Muscle layer of colon (tissue), 2 donors: ENCODE data around the gene EPX.

Experiments
- H3K27ac ChIP-seq: one replicate; pipeline ENCODE4 v1.7.0; 2013; ENCODE audit warnings: low read depth, mild to moderate bottlenecking, low read length, moderate library complexity
- H3K27me3 ChIP-seq, 2 donors: one replicate each; pipeline ENCODE4 v1.7.0; 2013; ENCODE audit warnings: low read length in 2 of 2, mild to moderate bottlenecking in 2 of 2; ENCODE audit not compliant: insufficient read depth in 2 of 2, control insufficient read depth in 1 of 2
- H3K36me3 ChIP-seq: one replicate; pipeline ENCODE4 v1.7.0; 2013; ENCODE audit warnings: mild to moderate bottlenecking, low read length; ENCODE audit not compliant: insufficient read depth
- H3K4me1 ChIP-seq: one replicate; pipeline ENCODE4 v1.7.0; 2013; ENCODE audit warnings: mild to moderate bottlenecking, low read length; ENCODE audit not compliant: insufficient read depth
- H3K4me3 ChIP-seq, 2 donors: one replicate each; pipeline ENCODE4 v1.7.0; 2013; ENCODE audit warnings: low read length in 2 of 2, low read depth in 1 of 2, mild to moderate bottlenecking in 1 of 2, moderate library complexity in 1 of 2
- H3K9ac ChIP-seq: one replicate; pipeline ENCODE4 v1.7.0; 2013; ENCODE audit warnings: low read length
- H3K9me3 ChIP-seq: one replicate; pipeline ENCODE4 v1.7.0; 2013; ENCODE audit warnings: mild to moderate bottlenecking, low read length
- donor health status: abdominal sarcoma.
- donor health status: Adenocarcinoma of cecum.

EPX gene

DNA sequence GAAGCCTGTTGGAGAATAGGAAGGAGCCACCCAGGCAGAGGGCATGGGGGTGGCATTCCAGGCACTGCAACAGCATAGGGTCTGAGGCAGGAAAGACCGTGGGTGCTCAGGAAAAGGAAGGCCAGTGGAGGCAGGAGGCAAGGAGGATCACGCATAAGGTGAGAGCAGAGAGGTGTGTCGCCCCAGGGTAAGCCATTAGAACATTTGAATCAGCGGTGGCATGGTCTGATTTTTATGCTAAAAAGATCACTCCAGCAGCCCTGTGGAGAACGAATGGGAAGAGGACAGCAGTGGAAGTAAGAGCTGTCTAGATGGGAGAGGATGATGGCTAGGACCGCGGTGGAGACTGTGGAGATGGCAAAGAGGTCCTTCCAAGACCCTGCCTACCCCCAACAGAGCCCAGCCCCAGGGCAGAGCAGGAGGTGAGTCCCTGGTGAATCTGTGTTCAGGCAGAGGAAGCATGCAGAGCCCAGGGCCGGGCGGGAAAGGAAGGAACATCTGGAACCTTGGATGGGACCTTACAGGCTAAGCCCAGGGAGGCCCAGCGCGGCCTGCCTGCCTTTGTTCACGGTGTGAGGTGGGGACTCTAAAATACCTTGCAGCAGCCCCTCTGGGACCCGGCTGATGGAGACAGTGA, 53.7 kb downstream of the EPX start:
- Histone ChIP-seq H3K4me3 (no peak overlapping the region), H3K27me3 (peaks cover 5 to 24% of the 10 kb centered on the region in 2 donors), H3K36me3 (no peaks in the 10 kb centered on the region), H3K9me3 (no peaks in the 10 kb centered on the region), H3K9ac (no peak overlapping the region), H3K27ac (no peak overlapping the region), H3K4me1 (no peaks in the 10 kb centered on the region)

DNA sequence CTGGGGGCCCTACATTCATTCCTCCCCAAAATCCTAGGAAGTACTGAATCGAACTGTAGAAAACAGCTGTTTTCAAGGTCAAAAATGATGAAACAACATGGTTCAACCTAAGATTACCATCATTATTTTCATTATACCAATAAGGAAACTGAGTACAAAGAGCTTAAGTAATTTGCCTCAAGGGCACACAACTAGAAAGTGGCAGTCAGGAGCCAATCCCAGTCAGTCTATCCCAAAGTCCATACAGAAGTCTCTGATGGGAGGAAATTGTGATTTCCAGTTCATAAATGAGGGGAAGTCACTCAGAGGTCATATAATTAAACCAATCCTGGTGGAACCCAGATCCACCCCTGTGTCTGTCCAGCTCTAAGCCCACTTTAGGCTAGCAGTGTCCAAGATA, 54.3 kb downstream of the EPX start:
- Histone ChIP-seq H3K9me3 (no peaks in the 10 kb centered on the region), H3K4me1 (no peaks in the 10 kb centered on the region), H3K27me3 (peaks cover 5 to 19% of the 10 kb centered on the region in 2 donors), H3K27ac (no peak overlapping the region), H3K4me3 (no peak overlapping the region), H3K9ac (no peak overlapping the region), H3K36me3 (no peaks in the 10 kb centered on the region)

DNA sequence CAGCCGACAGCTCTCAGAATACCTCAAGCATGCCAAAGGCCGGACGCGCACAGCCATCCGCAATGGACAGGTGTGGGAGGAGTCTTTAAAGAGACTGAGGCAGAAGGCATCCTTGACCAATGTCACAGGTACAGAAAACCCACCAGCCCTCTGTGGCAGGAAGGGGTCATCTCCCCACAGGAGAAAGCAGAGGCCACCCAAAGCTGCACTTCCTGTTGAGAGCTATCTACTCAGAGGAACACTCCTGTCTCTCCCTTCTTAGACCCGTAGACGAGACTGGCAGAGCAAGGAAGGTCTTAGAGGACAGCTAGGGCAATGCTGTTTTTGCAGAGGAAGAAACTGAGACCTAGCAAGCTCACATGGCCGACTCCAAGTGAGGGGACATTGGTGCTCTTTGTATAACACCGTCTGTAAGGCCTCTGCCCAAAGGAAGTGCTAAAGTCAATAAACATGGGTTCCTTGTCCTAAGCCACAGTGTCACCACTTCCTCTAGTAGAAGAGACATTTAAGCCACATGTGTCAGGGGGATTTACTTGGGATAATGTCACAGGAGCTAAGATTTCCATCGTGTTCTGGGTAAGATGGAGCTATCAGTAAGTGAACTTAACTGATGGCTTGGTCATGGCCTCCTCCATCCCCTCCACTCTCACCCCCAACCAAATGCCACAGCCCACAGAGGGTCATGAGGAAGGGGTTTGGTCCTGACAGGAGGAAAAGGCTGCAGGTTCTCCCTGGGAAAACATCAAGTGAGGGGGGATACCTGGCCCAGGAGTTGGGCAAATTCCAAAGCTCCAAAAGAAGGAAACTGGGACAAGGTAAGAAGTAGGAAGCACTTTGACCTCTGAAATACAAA, 55.2 kb downstream of the EPX start:
- H3K27ac ChIP-seq = no peak overlapping the region
- no peak overlapping the region for H3K4me3 ChIP-seq
- H3K9me3 ChIP-seq = no peaks in the 10 kb centered on the region
- H3K36me3 ChIP-seq = no peaks in the 10 kb centered on the region
- no peaks in the 10 kb centered on the region for H3K4me1 ChIP-seq
- no peak overlapping the region for H3K9ac ChIP-seq
- peaks cover 2 to 22% of the 10 kb centered on the region in 2 donors for H3K27me3 ChIP-seq

DNA sequence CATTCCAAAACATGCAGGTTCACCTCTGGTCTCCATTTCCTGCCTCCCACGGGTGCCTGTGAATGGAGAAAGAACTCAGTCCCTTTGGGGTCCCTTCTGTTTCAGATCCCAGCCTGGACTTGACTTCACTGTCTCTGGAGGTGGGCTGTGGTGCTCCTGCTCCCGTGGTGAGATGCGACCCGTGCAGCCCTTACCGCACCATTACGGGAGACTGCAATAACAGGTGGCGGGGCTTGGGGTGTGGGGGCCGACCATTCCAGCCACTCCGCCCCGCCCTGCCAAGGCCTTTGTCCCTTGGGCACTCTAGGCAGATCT, 56.4 kb downstream of the EPX start:
- Histone ChIP-seq H3K36me3 (no peaks in the 10 kb centered on the region), H3K4me1 (no peaks in the 10 kb centered on the region), H3K27me3 (peaks cover 0 to 22% of the 10 kb centered on the region in 2 donors), H3K9me3 (no peaks in the 10 kb centered on the region), H3K27ac (no peak overlapping the region), H3K4me3 (peak overlapping the region in 1 of 2 donors; percentile 58), H3K9ac (no peak overlapping the region)

DNA sequence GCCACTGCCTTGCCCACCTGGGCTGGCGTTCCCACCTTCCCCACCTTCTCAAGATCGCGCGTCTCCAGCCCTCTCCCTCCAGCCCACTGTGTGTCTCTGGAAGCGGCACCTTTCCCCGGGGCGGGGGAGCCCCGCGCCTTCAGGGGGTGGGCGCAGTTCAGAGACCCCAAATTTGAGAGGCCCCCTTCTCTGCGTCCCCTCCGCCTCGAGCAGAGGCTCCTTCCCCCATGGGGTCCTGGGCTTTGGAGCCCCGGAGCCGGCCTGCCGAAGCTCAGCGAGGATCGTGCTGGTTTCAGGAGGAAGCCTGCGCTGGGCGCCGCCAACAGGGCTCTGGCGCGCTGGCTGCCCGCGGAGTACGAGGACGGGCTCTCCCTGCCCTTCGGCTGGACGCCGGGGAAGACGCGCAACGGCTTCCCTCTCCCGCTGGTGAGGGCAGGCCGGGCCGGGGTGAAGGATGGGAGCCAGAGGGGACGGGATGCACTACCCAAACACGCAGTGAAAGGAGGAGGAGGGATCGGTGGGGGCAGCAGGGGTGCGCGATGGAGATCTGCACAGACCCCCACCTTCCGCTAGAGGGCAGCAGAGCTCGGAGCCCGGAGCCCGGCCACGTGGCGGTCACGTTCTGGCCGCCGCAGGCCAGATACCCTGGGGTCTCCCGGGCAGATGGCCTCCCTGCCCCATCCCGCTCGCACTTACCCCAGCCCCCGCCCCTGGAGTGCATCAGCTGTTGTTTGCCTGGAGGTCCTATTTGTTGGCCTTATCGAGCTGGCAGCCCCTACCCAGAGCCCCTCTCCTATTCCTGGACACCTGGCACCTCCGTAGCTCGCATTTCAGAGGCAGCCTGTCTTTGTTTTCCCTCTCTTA, 57.0 kb downstream of the EPX start:
- no peak overlapping the region for H3K27ac ChIP-seq
- peaks cover 0 to 22% of the 10 kb centered on the region in 2 donors for H3K27me3 ChIP-seq
- H3K36me3 ChIP-seq = no peaks in the 10 kb centered on the region
- H3K4me1 ChIP-seq = no peaks in the 10 kb centered on the region
- no peaks in the 10 kb centered on the region for H3K9me3 ChIP-seq
- H3K4me3 ChIP-seq = peak overlapping the region; percentile 29 to 58
- H3K9ac ChIP-seq = no peak overlapping the region

DNA sequence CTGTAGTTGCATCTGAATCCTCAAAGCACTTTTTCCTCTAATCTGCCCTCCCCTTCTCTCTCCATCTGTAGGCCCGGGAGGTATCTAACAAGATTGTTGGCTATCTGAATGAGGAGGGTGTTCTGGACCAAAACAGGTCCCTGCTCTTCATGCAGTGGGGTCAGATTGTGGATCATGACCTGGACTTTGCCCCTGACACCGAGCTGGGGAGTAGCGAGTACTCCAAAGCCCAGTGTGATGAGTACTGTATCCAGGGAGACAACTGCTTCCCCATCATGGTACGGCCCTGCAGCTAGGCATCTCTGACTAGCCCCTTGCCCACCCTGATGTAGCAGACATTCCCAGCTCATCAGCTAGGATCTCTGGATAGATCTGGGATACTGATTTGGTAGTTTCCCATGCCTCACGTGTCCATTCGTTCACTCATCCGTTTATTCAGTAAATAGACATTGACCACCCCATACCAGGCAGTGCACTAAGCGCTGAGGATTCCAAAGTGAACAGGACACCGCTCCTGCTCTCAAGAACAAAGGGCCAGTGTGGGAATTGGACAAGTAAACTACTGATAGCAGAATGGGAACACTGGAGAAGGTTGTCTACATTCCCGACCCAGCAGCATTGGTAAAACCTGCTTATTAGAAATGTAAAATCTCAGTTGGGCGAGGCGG, 58.0 kb downstream of the EPX start:
- Histone ChIP-seq H3K36me3 (no peaks in the 10 kb centered on the region), H3K9ac (no peak overlapping the region), H3K4me1 (no peaks in the 10 kb centered on the region), H3K4me3 (no peak overlapping the region), H3K27ac (no peak overlapping the region), H3K9me3 (no peaks in the 10 kb centered on the region), H3K27me3 (peaks cover 0 to 31% of the 10 kb centered on the region in 2 donors)

DNA sequence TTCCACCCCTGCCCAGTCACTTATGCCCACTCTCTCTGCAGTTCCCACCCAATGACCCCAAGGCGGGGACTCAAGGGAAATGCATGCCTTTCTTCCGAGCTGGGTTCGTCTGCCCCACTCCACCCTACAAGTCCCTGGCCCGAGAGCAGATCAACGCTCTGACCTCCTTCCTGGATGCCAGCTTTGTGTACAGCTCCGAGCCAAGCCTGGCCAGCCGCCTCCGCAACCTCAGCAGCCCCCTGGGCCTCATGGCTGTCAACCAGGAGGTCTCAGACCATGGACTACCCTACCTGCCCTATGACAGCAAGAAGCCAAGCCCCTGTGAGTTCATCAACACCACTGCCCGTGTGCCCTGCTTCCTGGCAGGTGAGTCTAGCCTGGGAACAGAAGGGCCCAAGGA, 59.6 kb downstream of the EPX start:
- H3K9ac ChIP-seq = no peak overlapping the region
- H3K36me3 ChIP-seq = no peaks in the 10 kb centered on the region
- peaks cover 0 to 32% of the 10 kb centered on the region in 2 donors for H3K27me3 ChIP-seq
- H3K27ac ChIP-seq = no peak overlapping the region
- H3K4me1 ChIP-seq = no peaks in the 10 kb centered on the region
- no peak overlapping the region for H3K4me3 ChIP-seq
- no peaks in the 10 kb centered on the region for H3K9me3 ChIP-seq

DNA sequence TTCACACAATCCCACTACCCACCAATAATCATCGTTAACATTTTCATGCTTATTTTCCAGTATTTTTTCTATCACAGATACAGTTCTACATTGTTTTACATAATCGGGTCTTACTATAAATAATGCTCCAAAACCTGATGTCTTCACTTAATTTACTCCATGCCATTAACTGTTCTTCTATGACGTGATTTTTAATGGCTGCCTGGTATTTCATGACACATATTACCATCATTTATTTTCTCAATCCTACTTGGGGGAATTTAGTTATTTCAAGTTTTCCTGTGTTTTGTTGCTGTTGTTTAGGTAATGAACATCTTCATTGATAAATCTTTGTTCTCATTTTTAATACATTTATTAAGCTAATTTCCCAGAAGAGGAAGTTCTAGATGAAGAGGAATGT, 60.6 kb downstream of the EPX start:
- H3K4me1 ChIP-seq = no peaks in the 10 kb centered on the region
- H3K4me3 ChIP-seq = no peak overlapping the region
- H3K9ac ChIP-seq = no peak overlapping the region
- no peaks in the 10 kb centered on the region for H3K36me3 ChIP-seq
- H3K9me3 ChIP-seq = no peaks in the 10 kb centered on the region
- H3K27me3 ChIP-seq = peaks cover 0 to 32% of the 10 kb centered on the region in 2 donors
- no peak overlapping the region for H3K27ac ChIP-seq
